ELF-1 (cell line): ENCODE measurements around the gene ELP4.
"Not testable (repeated sequence)": the region's sequence is repeated elsewhere in the genome, so short reads cannot be mapped to it uniquely, and the experiment has no call there.

Source experiments
- DNase-seq: peaks from one replicate; pipeline ENCODE4 v3.0.0-alpha.2; 2016; ENCODE audit warnings: low read depth, low spot score

ELP4 gene

DNA sequence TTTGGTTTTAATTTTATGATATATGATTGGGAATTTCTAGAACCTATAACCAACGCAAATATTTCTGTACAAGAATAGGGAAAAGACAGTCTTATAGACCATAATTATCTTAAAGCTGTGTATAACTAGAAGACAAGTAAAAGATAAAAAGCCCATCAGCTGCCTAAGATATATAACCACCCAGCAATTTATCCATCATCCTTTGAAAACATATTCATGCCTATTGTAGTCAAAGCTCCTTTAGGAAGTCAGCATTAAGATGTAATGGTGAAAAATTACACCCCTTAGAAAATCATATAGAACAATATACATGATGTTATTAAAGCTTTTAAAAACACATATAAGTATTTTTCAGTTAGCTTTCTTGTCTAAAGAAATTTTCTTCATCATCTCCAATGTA, 46.4 kb downstream of the ELP4 start:
- no peak for DNase-seq

- no peak for DNase-seq
Measured at GRCh38 chr11:31558001-31558400, 48.4 kb downstream of the ELP4 start.

DNA sequence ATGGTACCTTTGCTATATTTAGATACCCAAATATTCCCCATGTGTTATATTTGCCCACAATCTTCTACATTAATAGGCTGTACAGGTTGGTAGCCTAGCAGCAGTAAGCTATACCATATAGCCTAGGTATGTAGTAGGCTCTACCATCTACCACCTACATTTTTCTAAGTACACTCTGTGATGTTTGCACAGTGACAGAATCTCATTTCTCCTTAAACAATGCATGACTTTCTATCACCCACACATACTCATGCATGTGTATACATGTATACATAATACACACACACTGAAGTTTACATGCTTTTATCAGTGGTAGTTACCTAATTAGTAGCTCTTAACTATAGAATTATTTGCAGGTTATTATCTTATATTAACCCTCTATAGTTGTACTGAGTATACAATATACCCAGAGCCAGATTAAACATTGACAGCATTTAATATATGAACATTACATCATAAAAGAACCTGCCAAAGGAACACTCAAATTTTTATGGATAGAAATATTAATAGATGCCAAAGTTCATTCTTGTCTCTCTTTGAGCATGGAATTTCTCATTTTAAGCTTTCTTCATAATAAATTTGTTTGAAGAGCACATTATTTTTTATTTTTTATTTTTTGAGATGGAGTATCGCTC, 51.4 kb downstream of the ELP4 start:
- DNase-seq, result no peak

DNA sequence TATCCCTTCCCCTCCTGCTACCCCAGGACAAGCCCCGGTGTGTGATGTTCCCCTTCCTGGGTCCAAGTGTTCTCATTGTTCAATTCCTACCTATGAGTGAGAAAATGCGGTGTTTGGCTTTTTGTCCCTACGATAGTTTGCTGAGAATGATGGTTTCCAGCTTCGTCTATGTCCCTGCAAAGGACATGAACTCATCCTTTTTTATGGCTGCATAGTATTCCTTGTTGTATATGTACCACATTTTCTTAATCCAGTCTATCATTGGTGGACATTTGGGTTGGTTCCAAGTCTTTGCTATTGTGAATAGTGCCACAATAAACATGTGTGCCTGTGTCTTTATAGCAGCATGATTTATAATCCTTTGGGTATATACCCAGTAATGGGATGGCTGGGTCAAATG, 55.0 kb downstream of the ELP4 start:
- not testable (repeated sequence) for DNase-seq

DNA sequence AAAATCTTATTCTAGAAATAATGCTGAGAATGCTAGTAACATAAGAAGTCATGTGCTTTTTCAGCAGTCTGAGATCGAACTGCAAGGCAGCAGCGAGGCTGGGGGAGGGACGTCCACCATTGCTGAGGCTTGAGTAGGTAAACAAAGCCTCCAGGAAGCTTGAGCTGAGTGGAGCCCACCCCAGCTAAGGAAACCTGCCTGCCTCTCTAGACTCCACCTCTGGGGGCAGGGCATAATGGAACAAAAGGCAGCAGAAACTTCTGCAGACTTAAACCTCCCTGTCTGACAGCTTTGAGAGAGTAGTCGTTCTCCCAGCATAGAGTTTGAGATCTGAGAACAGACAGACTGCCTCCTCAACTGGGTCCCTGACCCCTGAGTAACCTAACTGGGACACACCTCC, 64.6 kb downstream of the ELP4 start:
- DNase-seq, result peak; percentile 51

DNA sequence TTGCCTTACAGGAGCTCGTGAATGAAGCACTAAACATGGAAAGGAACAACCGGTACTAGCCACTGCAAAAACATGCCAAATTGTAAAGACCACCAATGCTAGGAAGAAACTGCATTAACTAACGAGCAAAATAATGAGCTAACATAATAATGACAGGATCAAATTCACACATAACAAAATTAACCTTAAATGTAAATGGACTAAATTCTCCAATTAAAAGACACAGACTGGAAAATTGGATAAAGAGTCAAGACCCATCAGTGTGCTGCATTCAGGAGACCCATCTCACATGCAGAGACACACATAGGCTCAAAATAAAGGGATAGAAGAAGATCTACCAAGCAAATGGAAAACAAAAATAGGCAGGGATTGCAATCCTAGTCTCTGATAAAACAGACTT, 66.2 kb downstream of the ELP4 start:
- not testable (repeated sequence) for DNase-seq

DNA sequence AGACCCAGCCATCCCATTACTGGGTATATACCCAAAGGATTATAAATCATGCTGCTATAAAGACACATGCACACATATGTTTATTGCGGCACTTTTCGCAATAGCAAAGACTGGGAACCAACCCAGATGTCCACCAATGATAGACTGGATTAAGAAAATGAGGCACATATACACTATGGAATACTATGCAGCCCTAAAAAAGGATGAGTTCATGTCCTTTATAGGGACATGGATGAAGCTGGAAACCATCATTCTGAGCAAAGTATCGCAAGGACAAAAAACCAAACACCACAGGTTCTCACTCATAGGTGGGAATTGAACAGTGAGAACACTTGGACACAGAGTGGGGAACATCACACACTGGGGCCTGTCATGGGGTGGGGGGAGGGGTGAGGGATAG, 69.8 kb downstream of the ELP4 start:
- not testable (repeated sequence) for DNase-seq

- no peak for DNase-seq
Measured at GRCh38 chr11:31582697-31583096, 73.1 kb downstream of the ELP4 start.

- DNase-seq, result no peak
Measured at GRCh38 chr11:31598454-31598853, 88.9 kb downstream of the ELP4 start.

DNA sequence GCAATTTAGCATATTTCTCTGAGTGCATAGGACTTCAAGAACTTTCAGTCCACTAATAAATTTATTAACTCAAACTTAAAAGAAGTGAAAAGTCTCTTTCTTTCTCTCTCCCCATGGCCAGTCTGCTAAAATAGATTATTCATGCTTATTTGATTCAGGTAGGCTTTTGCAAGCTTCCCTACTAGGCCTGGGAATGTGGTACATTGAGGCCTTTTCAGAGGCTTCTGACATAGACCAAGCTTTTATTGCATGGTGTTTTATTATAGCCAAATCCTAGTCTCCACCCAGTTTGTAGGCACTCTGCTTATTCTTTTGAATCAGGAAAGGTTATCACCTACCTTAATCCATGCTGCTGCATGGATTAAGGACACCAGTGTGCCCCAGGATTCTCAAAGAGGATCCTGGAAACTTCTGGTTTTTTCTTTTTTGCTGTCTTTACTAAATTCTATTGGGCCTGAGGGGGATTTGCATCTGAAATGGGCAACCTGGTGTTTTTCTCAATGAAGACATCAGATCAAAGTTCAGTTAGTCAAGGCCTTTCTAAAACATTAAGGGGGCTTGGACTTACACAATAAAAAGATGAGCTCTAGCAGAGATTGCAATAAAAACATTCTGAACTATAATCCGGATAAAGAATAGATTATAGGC, 92.2 kb downstream of the ELP4 start:
- peak; percentile 10 for DNase-seq

DNA sequence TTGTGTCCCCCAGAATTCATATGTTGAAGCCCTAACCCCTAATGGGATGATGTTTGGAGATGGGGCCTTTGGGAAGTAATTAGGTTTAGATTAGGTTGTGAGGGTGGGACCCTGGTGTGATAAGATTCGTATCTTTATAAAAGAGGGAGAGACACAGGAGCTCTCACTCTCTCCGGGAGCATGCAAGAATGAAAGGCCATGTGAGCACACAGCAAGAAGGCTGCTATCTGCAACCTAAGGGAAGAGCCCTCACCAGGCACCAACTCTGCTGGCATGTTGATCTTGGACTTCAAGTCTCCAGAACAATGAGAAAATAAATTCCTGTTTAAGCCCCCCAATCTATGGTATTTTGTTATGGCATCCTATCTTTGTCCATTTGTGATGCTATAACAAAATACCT, 97.3 kb downstream of the ELP4 start:
- no peak for DNase-seq

GRCh38 chr11:31607914-31608313, 98.3 kb downstream of the ELP4 start:
- no peak for DNase-seq

DNA sequence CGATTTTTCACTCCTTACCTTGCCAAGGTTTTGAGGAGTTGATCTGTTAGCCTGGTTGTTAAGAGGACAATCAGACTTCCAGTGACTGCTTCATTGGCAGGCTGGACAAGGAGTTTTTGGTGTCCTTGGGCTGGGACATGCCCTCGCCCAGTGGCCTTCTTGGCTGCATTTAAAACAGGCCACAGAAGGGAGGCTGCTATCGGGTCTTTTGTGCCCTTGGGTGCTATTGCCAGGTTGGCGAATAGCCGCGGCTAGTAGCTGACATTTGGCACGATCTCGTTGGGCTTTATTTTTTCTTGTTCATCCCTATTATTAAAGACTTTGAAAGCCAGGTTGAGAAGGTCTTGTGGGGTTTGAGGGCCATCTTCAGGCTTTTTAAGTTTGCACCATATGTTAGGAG, 99.4 kb downstream of the ELP4 start:
- DNase-seq, result no peak

GRCh38 chr11:31610544-31610943, 101.0 kb downstream of the ELP4 start:
- DNase-seq, result no peak

DNA sequence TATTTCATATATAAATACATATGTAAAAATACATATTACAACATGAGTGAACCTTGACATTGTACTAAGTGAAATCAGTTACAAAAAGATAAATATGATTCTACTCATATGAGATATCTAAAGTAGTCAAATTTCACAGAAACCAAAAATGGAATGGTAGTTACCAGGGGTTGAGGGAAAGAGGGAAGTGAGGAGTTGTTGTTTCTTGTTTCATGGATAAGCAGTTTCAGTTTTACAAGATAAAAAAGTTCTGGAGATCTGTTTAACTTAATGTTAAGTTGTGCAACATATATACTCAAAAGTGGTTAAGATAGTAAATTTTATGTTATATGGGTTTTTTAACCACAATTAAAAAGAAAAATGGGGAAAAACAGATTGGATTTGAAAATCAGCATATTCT, 107.7 kb downstream of the ELP4 start:
- no peak for DNase-seq

DNA sequence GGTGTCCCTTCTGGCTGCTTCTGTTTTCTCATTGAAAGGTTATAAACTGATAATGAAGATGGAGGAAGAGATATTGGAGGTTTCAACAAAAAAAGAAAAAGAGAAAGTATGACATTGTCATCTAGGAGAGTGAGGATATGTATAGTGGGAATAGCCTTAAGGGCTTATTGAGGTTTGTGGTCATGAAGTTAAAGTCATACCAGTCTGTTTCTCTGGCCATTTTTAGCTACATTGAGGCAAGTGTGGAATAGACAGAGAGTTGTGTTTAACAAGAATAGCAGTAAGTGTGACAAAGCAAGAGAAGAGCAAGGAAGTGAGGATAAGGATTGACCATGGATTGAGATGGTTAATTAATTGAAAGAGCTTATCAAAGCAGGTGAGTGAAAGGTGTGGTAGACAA, 110.4 kb downstream of the ELP4 start:
- no peak for DNase-seq

DNA sequence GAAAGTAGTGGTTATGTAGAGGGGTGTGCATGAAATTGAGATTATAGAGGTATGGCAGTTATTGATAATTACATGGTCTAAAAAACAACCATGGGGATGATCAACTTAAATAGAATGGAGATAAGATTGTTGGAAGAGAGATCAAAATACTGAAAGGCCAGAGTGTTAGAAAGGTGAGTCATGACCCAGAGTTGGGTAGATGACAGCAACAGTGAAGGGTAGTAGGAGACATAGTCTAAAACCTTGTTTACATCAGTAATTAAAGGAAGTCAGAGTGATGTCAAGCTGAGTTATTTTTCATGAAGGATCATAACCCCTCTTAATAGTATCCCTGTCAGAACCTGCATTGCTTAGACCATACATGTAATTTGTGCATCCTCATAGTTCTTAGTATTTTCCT, 110.9 kb downstream of the ELP4 start:
- no peak for DNase-seq

DNA sequence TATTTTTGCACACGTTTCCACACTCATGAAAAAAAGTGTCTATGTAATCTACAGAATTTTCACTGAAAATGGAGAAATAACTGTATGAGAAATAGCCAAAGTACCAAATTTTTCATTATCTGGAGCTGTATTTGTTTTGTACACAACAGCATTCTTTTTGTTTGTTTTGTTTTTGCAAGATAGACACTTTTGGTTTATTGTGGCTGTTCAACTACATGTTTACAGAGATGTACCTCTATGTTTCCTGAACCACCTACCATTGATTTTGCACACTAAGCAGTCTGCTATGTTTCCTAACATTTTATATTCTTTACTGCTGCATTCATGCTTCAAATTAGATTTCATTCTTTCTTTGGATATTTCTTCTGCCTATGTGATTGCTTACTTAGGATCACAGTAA, 116.3 kb downstream of the ELP4 start:
- no peak for DNase-seq

- no peak for DNase-seq
Measured at GRCh38 chr11:31628111-31628510, 118.5 kb downstream of the ELP4 start.

- no peak for DNase-seq
Measured at GRCh38 chr11:31636983-31637382, 127.4 kb downstream of the ELP4 start.

- peak; percentile 8 for DNase-seq
Measured at GRCh38 chr11:31640611-31641010, 131.0 kb downstream of the ELP4 start.

- peak; percentile 62 for DNase-seq
Measured at GRCh38 chr11:31641477-31642062, 132.0 kb downstream of the ELP4 start.

GRCh38 chr11:31643857-31644256, 134.3 kb downstream of the ELP4 start:
- DNase-seq, result no peak
